ENCODE data around the gene ST6GAL1.
"Not testable (repeated sequence)": the region's sequence is repeated elsewhere in the genome, so short reads cannot be mapped to it uniquely, and the experiment has no call there.

Gene ST6GAL1, protein sequence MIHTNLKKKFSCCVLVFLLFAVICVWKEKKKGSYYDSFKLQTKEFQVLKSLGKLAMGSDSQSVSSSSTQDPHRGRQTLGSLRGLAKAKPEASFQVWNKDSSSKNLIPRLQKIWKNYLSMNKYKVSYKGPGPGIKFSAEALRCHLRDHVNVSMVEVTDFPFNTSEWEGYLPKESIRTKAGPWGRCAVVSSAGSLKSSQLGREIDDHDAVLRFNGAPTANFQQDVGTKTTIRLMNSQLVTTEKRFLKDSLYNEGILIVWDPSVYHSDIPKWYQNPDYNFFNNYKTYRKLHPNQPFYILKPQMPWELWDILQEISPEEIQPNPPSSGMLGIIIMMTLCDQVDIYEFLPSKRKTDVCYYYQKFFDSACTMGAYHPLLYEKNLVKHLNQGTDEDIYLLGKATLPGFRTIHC

DNA sequence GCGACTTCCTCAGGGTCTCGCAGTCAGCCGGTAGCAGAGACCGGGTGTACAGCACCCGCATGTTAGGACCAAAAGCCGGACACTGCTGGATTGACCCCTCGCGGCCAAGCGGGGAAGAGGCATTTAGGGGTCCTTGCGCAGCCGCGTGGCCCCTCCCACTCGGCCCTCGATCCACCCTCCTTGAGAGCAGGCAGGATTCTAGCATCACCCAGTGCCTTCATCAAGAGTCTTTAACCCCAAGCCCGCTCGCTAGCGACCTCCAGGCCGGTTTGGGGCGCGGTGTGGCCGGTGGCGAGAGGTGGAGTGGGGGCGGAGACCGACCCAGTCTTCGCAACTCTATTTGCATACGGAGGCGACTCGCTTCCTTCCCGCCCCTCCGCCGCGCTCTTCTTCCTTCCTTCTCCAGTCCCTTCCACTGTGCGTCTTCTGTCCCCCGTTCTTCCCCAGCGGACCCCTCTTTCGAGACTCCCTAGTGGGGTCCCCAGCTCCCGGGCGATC is at the start of gene ST6GAL1:
Gene ST6GAL1, plus strand, starts transcription at position 384 of the 498 bp plus-strand sequence. CDS start 112,178 bp downstream, outside the sequence.
- in situ Hi-C loops (cut with HindIII; ENCODE audit: low pct_ligation_motif_present, low sequenced_read_pairs), result no loop called here
- Histone ChIP-seq H3K27me3 (replicated peaks) (no peaks in the 10 kb centered on the region), H3K4me3 (ENCODE audit: low read depth, low read length) (peak within 1 kb of the TSS; percentile 79), H3K36me3 (replicated peaks) (no peaks in the 10 kb centered on the region), H3K27ac (peak within 1 kb of the TSS; percentile 34)
- peak; percentile 49 for DNase-seq
- TF ChIP-seq CTCF (IDR thresholded peaks at IDR 0.05; ENCODE audit: low read depth, low read length, missing control alignments), result peak; percentile 60

DNA sequence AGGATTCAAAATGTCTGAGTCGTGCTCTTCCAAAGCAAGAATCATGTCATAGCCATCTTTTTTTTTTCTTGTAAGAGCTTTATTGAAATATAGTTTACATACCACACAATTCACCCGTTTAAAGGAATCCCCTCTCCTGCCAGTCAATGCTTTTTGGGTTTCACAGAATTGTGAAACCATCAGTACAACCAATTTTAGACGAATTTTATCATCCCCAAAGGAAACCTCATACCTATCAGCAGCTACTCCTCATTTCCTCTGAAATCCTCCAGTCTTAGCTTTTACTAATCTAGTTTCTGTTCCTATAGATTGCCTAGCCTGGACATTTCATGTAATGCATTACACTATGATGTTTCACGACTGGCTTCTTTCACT is 48.2 kb upstream of the ST6GAL1 start:
- TF ChIP-seq CTCF (IDR thresholded peaks at IDR 0.05; ENCODE audit: low read depth, low read length, missing control alignments), result no peak
- Histone ChIP-seq H3K36me3 (replicated peaks) (no peaks in the 10 kb centered on the region), H3K27ac (peak overlapping the region; percentile 78), H3K27me3 (replicated peaks) (no peaks in the 10 kb centered on the region), H3K4me3 (ENCODE audit: low read depth, low read length) (no peak overlapping the region)
- in situ Hi-C loops (cut with HindIII; ENCODE audit: low pct_ligation_motif_present, low sequenced_read_pairs), result no loop called here
- no peak for DNase-seq

DNA sequence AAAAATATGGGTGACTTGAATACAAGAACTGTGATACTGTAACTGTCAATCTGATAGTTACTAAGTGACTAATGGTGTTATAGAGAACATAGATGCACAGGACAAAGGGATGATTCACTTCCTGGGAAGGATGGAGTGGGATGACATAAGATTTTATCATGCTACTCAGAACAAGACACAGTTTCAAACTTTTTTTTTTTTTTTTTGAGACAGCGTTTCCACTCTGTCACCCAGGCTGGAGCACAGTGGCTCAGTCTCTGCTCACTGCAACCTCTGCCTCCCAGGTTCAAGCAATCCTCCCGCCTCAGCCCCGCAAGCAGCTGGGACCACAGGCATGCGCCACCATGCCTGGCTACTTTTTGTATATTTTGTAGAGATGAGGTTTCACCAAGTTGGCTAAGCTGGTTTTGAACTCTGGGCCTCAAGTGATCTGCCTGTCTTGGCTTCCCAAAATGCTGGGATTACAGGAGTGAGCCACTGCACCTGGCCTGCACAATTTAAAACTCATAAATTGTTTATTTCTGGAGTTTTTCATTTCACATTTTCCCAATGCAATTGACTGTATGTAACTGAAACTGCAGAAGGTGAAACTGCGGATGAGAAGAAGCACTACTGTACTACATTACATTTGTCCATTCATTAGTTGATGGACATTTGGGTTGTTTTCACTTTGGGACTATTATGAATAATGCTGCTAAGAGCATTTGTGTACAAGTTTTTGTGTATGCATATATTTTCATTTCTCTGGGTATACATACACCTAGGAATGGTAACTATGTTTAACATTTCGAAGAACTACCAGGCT is 47.2 kb upstream of the ST6GAL1 start:
- DNase-seq, result peak; percentile 91
- Histone ChIP-seq H3K27me3 (replicated peaks) (no peaks in the 10 kb centered on the region), H3K36me3 (replicated peaks) (no peaks in the 10 kb centered on the region), H3K4me3 (ENCODE audit: low read depth, low read length) (no peak overlapping the region), H3K27ac (peak overlapping the region; percentile 78)
- no peak for TF ChIP-seq CTCF (IDR thresholded peaks at IDR 0.05; ENCODE audit: low read depth, low read length, missing control alignments)
- in situ Hi-C loops (cut with HindIII; ENCODE audit: low pct_ligation_motif_present, low sequenced_read_pairs), result no loop called here

DNA sequence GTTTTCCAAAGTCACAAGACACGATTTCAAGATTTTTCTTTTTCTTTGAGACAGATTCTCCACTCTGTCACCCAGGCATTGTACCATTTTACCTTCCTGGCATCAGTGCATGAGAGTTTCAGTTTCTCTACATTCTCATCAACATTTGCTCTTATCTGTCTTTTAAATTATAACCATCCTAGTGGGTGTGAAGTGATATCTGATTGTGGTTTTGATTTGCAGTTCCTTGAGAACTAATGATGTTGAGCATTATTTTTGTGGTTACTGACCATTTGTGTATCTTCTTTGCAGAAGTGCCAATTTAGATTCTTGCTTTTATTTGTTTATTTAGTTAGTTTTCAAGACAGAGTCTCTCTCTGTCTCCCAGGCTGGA is 46.7 kb upstream of the ST6GAL1 start:
- in situ Hi-C loops (cut with HindIII; ENCODE audit: low pct_ligation_motif_present, low sequenced_read_pairs), result no loop called here

GRCh38 chr3:186884868-186885267 is 45.5 kb upstream of the ST6GAL1 start:
- H3K36me3 ChIP-seq (replicated peaks); in situ Hi-C loops (cut with HindIII; ENCODE audit: low pct_ligation_motif_present, low sequenced_read_pairs); H3K27me3 ChIP-seq (replicated peaks); H3K4me3 ChIP-seq (ENCODE audit: low read depth, low read length); H3K27ac ChIP-seq; DNase-seq: not testable (repeated sequence)

More for the DNA sequence above, 46.7 kb upstream of the ST6GAL1 start:
- DNase-seq, result no peak
- no peaks in the 10 kb centered on the region for H3K27me3 ChIP-seq (replicated peaks)
- H3K36me3 ChIP-seq (replicated peaks), result no peaks in the 10 kb centered on the region
- H3K27ac ChIP-seq, result no peak overlapping the region
- no peak for TF ChIP-seq CTCF (IDR thresholded peaks at IDR 0.05; ENCODE audit: low read depth, low read length, missing control alignments)
- no peak overlapping the region for H3K4me3 ChIP-seq (ENCODE audit: low read depth, low read length)
